Activated T-cell treated with anti-CD3 and anti-CD28 coated beads, Interleukin-2, amount 50 U/mL, for 4 hours (primary cell): ENCODE measurements around the gene ZBTB3. TPM values are rescaled to one million over a fixed set of nuclear protein-coding genes. Genes with fewer than 3 reads are reported as not detected.

Experiments used
- ATAC-seq, 2 donors: fragments of 200-7000 bp; cut with Tn5 transposase; one replicate each; pipeline ENCODE4 v1.10.0; 2021
- DNase-seq: peaks from one replicate; pipeline ENCODE4 v3.0.0-alpha.2; 2020
- H3K27me3 Mint-ChIP-seq: one replicate; pipeline ENCODE4 v1.8.0; 2021; ENCODE audit warnings: low read depth, mixed read lengths
- H3K36me3 Mint-ChIP-seq: one replicate; pipeline ENCODE4 v1.8.0; 2022; ENCODE audit warnings: mixed read lengths; ENCODE audit not compliant: insufficient read depth
- H3K4me1 Mint-ChIP-seq: one replicate; pipeline ENCODE4 v1.8.0; 2021; ENCODE audit warnings: low read depth, mixed read lengths
- H3K4me3 Mint-ChIP-seq: one replicate; pipeline ENCODE4 v1.8.0; 2021; ENCODE audit warnings: mild to moderate bottlenecking, moderate library complexity, mixed read lengths
- H3K9me3 Mint-ChIP-seq: one replicate; pipeline ENCODE4 v1.8.0; 2021; ENCODE audit warnings: mixed read lengths
- total RNA-seq, 3 donors: library from RNA; stranded (reverse); gene quantifications; one replicate each; pipeline ENCODE4 v1.2.1, GENCODE V29; 2021

ZBTB3 gene
- total RNA-seq, 3 donors from 2014 or later, result 5.7 to 6.9 (median 6.5) TPM

DNA sequence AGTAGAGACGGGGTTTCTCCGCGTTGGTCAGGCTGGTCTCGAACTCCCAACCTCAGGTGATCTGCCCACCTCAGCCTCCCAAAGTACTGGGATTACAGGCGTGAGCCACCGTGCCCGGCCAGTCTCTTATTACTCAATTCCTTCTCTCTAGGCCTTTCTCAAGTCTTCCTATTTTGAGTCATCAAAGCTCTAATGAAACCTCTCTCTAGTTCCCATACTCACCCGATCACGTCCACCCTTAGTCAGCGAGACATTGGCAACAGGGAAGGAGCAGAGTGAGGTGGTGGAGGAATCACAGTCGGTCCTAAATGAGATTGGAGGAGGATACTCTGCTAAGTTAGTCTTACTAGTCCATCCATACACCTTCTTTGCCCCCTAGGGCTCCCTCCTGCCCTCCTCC, 51.7 kb downstream of the ZBTB3 start:
- Mint-ChIP-seq H3K27me3 (no peaks in the 10 kb centered on the region), H3K4me1 (peaks cover 20% of the 10 kb centered on the region), H3K9me3 (no peaks in the 10 kb centered on the region), H3K4me3 (no peak overlapping the region), H3K36me3 (peaks cover 5% of the 10 kb centered on the region)
- no peak for DNase-seq
- ATAC-seq, result no peak

Other genes with a start within 250 kb of the ZBTB3 start
- 10 to 100 TPM; 12.3 to 22.7 (median 13.3) TPM for gene AHNAK, start 207.4 kb downstream of the ZBTB3 start, total RNA-seq
- gene EEF1G, start 180.3 kb downstream of the ZBTB3 start, total RNA-seq, result 1,000 to 10,000 TPM; 1,775 to 1,880 (median 1,879) TPM
- 10 to 100 TPM; 39.4 to 46.1 (median 41.6) TPM for gene TUT1, start 162.6 kb downstream of the ZBTB3 start, total RNA-seq
- gene MTA2, start 152.3 kb downstream of the ZBTB3 start, total RNA-seq, result 100 to 1,000 TPM; 217 to 224 (median 220) TPM
- 100 to 1,000 TPM; 145 to 160 (median 155) TPM for gene EML3, start 141.4 kb downstream of the ZBTB3 start, total RNA-seq
- gene ROM1, start 140.9 kb downstream of the ZBTB3 start, total RNA-seq, result 1 to 10 TPM; 5.8 to 6.6 (median 5.8) TPM
- gene B3GAT3, start 132.2 kb downstream of the ZBTB3 start, total RNA-seq, result 10 to 100 TPM; 58.2 to 66.2 (median 59.7) TPM
- 100 to 1,000 TPM; 173 to 204 (median 194) TPM for gene GANAB, start 107.5 kb downstream of the ZBTB3 start, total RNA-seq
- gene INTS5, start 100.9 kb downstream of the ZBTB3 start, total RNA-seq, result 10 to 100 TPM; 43.5 to 50.0 (median 48.0) TPM
- 100 to 1,000 TPM; 174 to 212 (median 206) TPM for gene C11orf98, start 89.0 kb downstream of the ZBTB3 start, total RNA-seq
- gene CSKMT, start 88.8 kb downstream of the ZBTB3 start, total RNA-seq, result 10 to 100 TPM; 54.6 to 73.1 (median 73.0) TPM
- gene UQCC3, start 82.5 kb downstream of the ZBTB3 start, total RNA-seq, result 10 to 100 TPM in 2 of 3 donors, 1 to 10 TPM in 1; 9.4 to 14.6 (median 10.6) TPM
- 10 to 100 TPM; 17.0 to 22.2 (median 19.2) TPM for gene LBHD1, start 81.9 kb downstream of the ZBTB3 start, total RNA-seq
- 100 to 1,000 TPM; 151 to 174 (median 157) TPM for gene UBXN1, start 75.1 kb downstream of the ZBTB3 start, total RNA-seq
- under 1 TPM; 0.21 to 0.33 (median 0.30) TPM for gene LRRN4CL, start 64.6 kb downstream of the ZBTB3 start, total RNA-seq
- gene BSCL2, start 46.7 kb downstream of the ZBTB3 start, total RNA-seq, result 10 to 100 TPM; 23.6 to 29.6 (median 26.9) TPM
- not detected for gene GNG3, start 46.5 kb downstream of the ZBTB3 start, total RNA-seq
- gene HNRNPUL2, start 26.7 kb downstream of the ZBTB3 start, total RNA-seq, result 10 to 100 TPM; 45.3 to 49.4 (median 47.9) TPM
- 10 to 100 TPM; 20.2 to 22.9 (median 20.9) TPM for gene TTC9C, start 25.7 kb downstream of the ZBTB3 start, total RNA-seq
- 100 to 1,000 TPM; 143 to 145 (median 144) TPM for gene POLR2G, start 7.4 kb upstream of the ZBTB3 start, total RNA-seq
- 10 to 100 TPM; 27.2 to 34.3 (median 29.1) TPM for gene TAF6L, start 17.2 kb upstream of the ZBTB3 start, total RNA-seq
- 10 to 100 TPM; 26.8 to 35.4 (median 31.6) TPM for gene TMEM179B, start 33.2 kb upstream of the ZBTB3 start, total RNA-seq
- gene TMEM223, start 37.8 kb upstream of the ZBTB3 start, total RNA-seq, result 10 to 100 TPM in 2 of 3 donors, 1 to 10 TPM in 1; 9.4 to 12.1 (median 11.6) TPM
- 100 to 1,000 TPM; 138 to 180 (median 158) TPM for gene NXF1, start 51.3 kb upstream of the ZBTB3 start, total RNA-seq
- 10 to 100 TPM; 22.3 to 31.6 (median 28.4) TPM for gene STX5, start 77.9 kb upstream of the ZBTB3 start, total RNA-seq
- under 1 TPM; 0.63 to 0.92 (median 0.89) TPM for gene TEX54, start 78.7 kb upstream of the ZBTB3 start, total RNA-seq
- 100 to 1,000 TPM; 228 to 254 (median 235) TPM for gene WDR74, start 85.4 kb upstream of the ZBTB3 start, total RNA-seq
- gene SLC3A2, start 126.7 kb upstream of the ZBTB3 start, total RNA-seq, result 100 to 1,000 TPM; 580 to 683 (median 586) TPM
- not detected for gene CHRM1, start 167.2 kb upstream of the ZBTB3 start, total RNA-seq
- not detected for gene SLC22A6, start 230.8 kb upstream of the ZBTB3 start, total RNA-seq